Breast epithelium (tissue), 4 donors: Measurements from ENCODE around the gene SPSB3. TPM values are rescaled to one million over a fixed set of nuclear protein-coding genes. Genes with fewer than 3 reads are reported as not detected.
A peak's percentile ranks its signal among the peaks of the same experiment; 100 is the strongest.

Experiments used
- DNase-seq, 2 donors: peaks; one replicate each; pipeline ENCODE4 v3.0.0-alpha.2; 2019; ENCODE audit warnings: low spot score in 2 of 2
- H3K27ac ChIP-seq, 2 donors: fragments of 200-600 bp; sonication (generic) in 1 of 2; one replicate each; pipeline ENCODE4 v1.5.1; 2016 to 2019; ENCODE audit warnings: mild to moderate bottlenecking in 1 of 2
- H3K27me3 ChIP-seq, 2 donors: fragments of 200-600 bp; sonication (generic) in 1 of 2; one replicate each; pipeline versions ENCODE4 v1.5.1 to v1.6.0; 2017 to 2019; ENCODE audit warnings: control low read depth in 1 of 2, mild to moderate bottlenecking in 1 of 2
- H3K36me3 ChIP-seq: fragments of 200-600 bp; one replicate; pipeline ENCODE4 v1.5.1; 2019
- H3K4me1 ChIP-seq, 2 donors: fragments of 200-600 bp; sonication (generic); one replicate each; pipeline ENCODE4 v1.5.1; 2016 to 2019; ENCODE audit warnings: control low read depth in 1 of 2
- H3K4me3 ChIP-seq, 3 donors: fragments of 200-600 bp; sonication (generic); 1 replicate in 2 of 3; 2 replicates in 1 of 3; pipeline ENCODE4 v1.5.1; 2016 to 2019; ENCODE audit warnings: mild to moderate bottlenecking in 3 of 3, moderate library complexity in 2 of 3
- H3K9me3 ChIP-seq, 2 donors: fragments of 200-600 bp; sonication (generic) in 1 of 2; one replicate each; pipeline ENCODE4 v1.5.1; 2016 to 2019; ENCODE audit warnings: control low read depth in 1 of 2
- CTCF ChIP-seq, 3 donors: fragments of 450-650 bp; IDR thresholded peaks; one replicate each; pipeline ENCODE4 v1.5.1; 2016 to 2017; ENCODE audit warnings: antibody characterized with exemption in 3 of 3, mild to moderate bottlenecking in 3 of 3, moderate library complexity in 3 of 3
- POLR2A ChIP-seq: fragments of 450-650 bp; IDR thresholded peaks from one replicate; pipeline ENCODE4 v1.6.1; 2016; ENCODE audit warnings: antibody characterized with exemption, mild to moderate bottlenecking, moderate library complexity
- POLR2AphosphoS5 ChIP-seq, 3 donors: sonication (generic); formaldehyde crosslinking; IDR thresholded peaks; one replicate each; pipeline ENCODE4 v1.6.1; 2017; ENCODE audit warnings: antibody characterized with exemption in 3 of 3
- intact Hi-C: fragments of 100-400 bp; cut with DNase I; formaldehyde crosslinking; loops from one replicate; pipeline ENCODE4 v1.15.1; 2023; ENCODE audit warnings: low total_unique reads
- total RNA-seq, 3 donors: library from RNA; depleted of rRNA; stranded (reverse); fragments of >200 nt; gene quantifications; one replicate each; pipeline ENCODE4 v1.1.0, GENCODE V29; 2016

The SPSB3 gene
- total RNA-seq, 3 donors from 2014 or later: 84.9 to 107 (median 88.5) TPM

- Histone ChIP-seq H3K4me3 (no peak overlapping the region), H3K27me3 (no peaks in the 10 kb centered on the region), H3K9me3 (no peaks in the 10 kb centered on the region), H3K27ac (no peak overlapping the region), H3K36me3 (peaks cover 11% of the 10 kb centered on the region), H3K4me1 (peaks cover 0 to 7% of the 10 kb centered on the region in 2 donors)
- intact Hi-C loops: no loop called here
- peak; percentile 58 to 73 for DNase-seq
- TF ChIP-seq POLR2AphosphoS5 (IDR thresholded peaks at IDR 0.05): no peak
- no peak for TF ChIP-seq POLR2A
- TF ChIP-seq CTCF (IDR thresholded peaks at IDR 0.05): peak in 2 of 3 donors; percentile 33 to 53
Measured at GRCh38 chr16:1812732-1813163, 30.4 kb upstream of the SPSB3 start.

- TF ChIP-seq POLR2AphosphoS5 (IDR thresholded peaks at IDR 0.05) (no peak), CTCF (IDR thresholded peaks at IDR 0.05) (no peak), POLR2A (no peak)
- no peaks in the 10 kb centered on the region for H3K27me3 ChIP-seq
- intact Hi-C loops: no loop called here
- H3K4me1 ChIP-seq: peaks cover 0 to 7% of the 10 kb centered on the region in 2 donors
- no peaks in the 10 kb centered on the region for H3K9me3 ChIP-seq
- DNase-seq: no peak
- H3K27ac ChIP-seq: no peak overlapping the region
- H3K4me3 ChIP-seq: no peak overlapping the region
- H3K36me3 ChIP-seq: no peaks in the 10 kb centered on the region
Measured at GRCh38 chr16:1810536-1810935, 28.2 kb upstream of the SPSB3 start.

GRCh38 chr16:1810106-1810505 is 27.7 kb upstream of the SPSB3 start:
- TF ChIP-seq POLR2A (no peak), CTCF (IDR thresholded peaks at IDR 0.05) (no peak), POLR2AphosphoS5 (IDR thresholded peaks at IDR 0.05) (no peak)
- Histone ChIP-seq H3K4me1 (peaks cover 0 to 7% of the 10 kb centered on the region in 2 donors), H3K27ac (no peak overlapping the region), H3K4me3 (no peak overlapping the region), H3K36me3 (no peaks in the 10 kb centered on the region), H3K27me3 (no peaks in the 10 kb centered on the region), H3K9me3 (no peaks in the 10 kb centered on the region)
- DNase-seq: no peak
- intact Hi-C loops: no loop called here

GRCh38 chr16:1809281-1809801 is 27.0 kb upstream of the SPSB3 start:
- peaks cover 0 to 7% of the 10 kb centered on the region in 2 donors for H3K4me1 ChIP-seq
- intact Hi-C loops: no loop called here
- TF ChIP-seq POLR2AphosphoS5 (IDR thresholded peaks at IDR 0.05): no peak
- no peak for TF ChIP-seq POLR2A
- no peak for TF ChIP-seq CTCF (IDR thresholded peaks at IDR 0.05)
- no peaks in the 10 kb centered on the region for H3K36me3 ChIP-seq
- no peak overlapping the region for H3K4me3 ChIP-seq
- H3K9me3 ChIP-seq: no peaks in the 10 kb centered on the region
- H3K27me3 ChIP-seq: no peaks in the 10 kb centered on the region
- DNase-seq: no peak
- no peak overlapping the region for H3K27ac ChIP-seq

GRCh38 chr16:1808691-1809090 is 26.3 kb upstream of the SPSB3 start:
- Histone ChIP-seq H3K4me1 (peaks cover 0 to 7% of the 10 kb centered on the region in 2 donors), H3K36me3 (no peaks in the 10 kb centered on the region), H3K9me3 (no peaks in the 10 kb centered on the region), H3K27ac (no peak overlapping the region), H3K27me3 (no peaks in the 10 kb centered on the region), H3K4me3 (no peak overlapping the region)
- no peak for DNase-seq
- intact Hi-C loops: no loop called here
- TF ChIP-seq POLR2A (no peak), CTCF (IDR thresholded peaks at IDR 0.05) (no peak), POLR2AphosphoS5 (IDR thresholded peaks at IDR 0.05) (no peak)
